ENCODE data around the gene SERTAD3. TPM values are rescaled to one million over a fixed set of nuclear protein-coding genes. Genes with fewer than 3 reads are reported as not detected.

SERTAD3 gene
- polyA plus RNA-seq, 1 donor (not counting 4 experiments of a cell fraction or from before 2014, with no cell fraction given), result 11.8 TPM

- no peak overlapping the region for H3K9ac ChIP-seq (ENCODE audit: control insufficient read depth, extremely low read depth, insufficient read depth, low read length)
- H3K36me3 ChIP-seq (ENCODE audit: control insufficient read depth in 2 of 2, extremely low read depth in 1 of 2, insufficient read depth in 2 of 2, low read length in 2 of 2), result no peaks in the 10 kb centered on the region
- dilution Hi-C loops (cut with MboI; ENCODE audit: extremely low pct_ligation_motif_present, low sequenced_read_pairs), result no loop called here
- no peak overlapping the region for H2AFZ ChIP-seq (ENCODE audit: control insufficient read depth, low read length)
- H3K4me1 ChIP-seq (ENCODE audit: control insufficient read depth, extremely low read depth, insufficient read depth, low read length), result peaks cover 12% of the 10 kb centered on the region
- no peaks in the 10 kb centered on the region for H3K27me3 ChIP-seq (ENCODE audit: control insufficient read depth, extremely low read depth, insufficient read depth, low read length)
- no peak for DNase-seq (ENCODE audit: low read depth, low spot score)
- H3K4me2 ChIP-seq (ENCODE audit: control insufficient read depth, extremely low read depth, insufficient read depth, low read depth, low read length), result no peak overlapping the region
- H4K20me1 ChIP-seq (ENCODE audit: control insufficient read depth, extremely low read depth, insufficient read depth, low read length), result no peaks in the 10 kb centered on the region
- no peaks in the 10 kb centered on the region for H3K9me1 ChIP-seq (ENCODE audit: control insufficient read depth, extremely low read depth, insufficient read depth, low read length)
- no peaks in the 10 kb centered on the region for H3K9me3 ChIP-seq (ENCODE audit: control insufficient read depth, low read depth, low read length)
- H3K27ac ChIP-seq (ENCODE audit: control insufficient read depth, insufficient read depth, low read length), result no peak overlapping the region
- H3K79me2 ChIP-seq (ENCODE audit: control insufficient read depth, insufficient read depth, low read length), result no peaks in the 10 kb centered on the region
- H3K4me3 ChIP-seq (ENCODE audit: control insufficient read depth in 2 of 3, extremely low read depth in 1 of 3, insufficient read depth in 2 of 3, low read depth in 1 of 3, low read length in 3 of 3), result no peak overlapping the region
- no peak for FAIRE-seq
- no peak for TF ChIP-seq EZH2 (IDR thresholded peaks at IDR 0.05; ENCODE audit: low read length)
- TF ChIP-seq CTCF (optimal IDR thresholded peaks at IDR 0.05 in 1 of 3, IDR thresholded peaks at IDR 0.05 in 1 of 3, conservative IDR thresholded peaks at IDR 0.05 in 1 of 3; ENCODE audit: extremely low read depth in 1 of 3, insufficient read depth in 2 of 3, low read length in 3 of 3), result no peak
These were observed 32.1 kb downstream of the SERTAD3 start for GRCh38 chr19:40411958-40412499.

- no peaks in the 10 kb centered on the region for H3K27me3 ChIP-seq (ENCODE audit: control insufficient read depth, extremely low read depth, insufficient read depth, low read length)
- no peak overlapping the region for H3K27ac ChIP-seq (ENCODE audit: control insufficient read depth, insufficient read depth, low read length)
- H3K4me1 ChIP-seq (ENCODE audit: control insufficient read depth, extremely low read depth, insufficient read depth, low read length), result peaks cover 11% of the 10 kb centered on the region
- H3K4me3 ChIP-seq (ENCODE audit: control insufficient read depth in 2 of 3, extremely low read depth in 1 of 3, insufficient read depth in 2 of 3, low read depth in 1 of 3, low read length in 3 of 3), result no peak overlapping the region
- TF ChIP-seq EZH2 (IDR thresholded peaks at IDR 0.05; ENCODE audit: low read length) (no peak), CTCF (optimal IDR thresholded peaks at IDR 0.05 in 1 of 3, IDR thresholded peaks at IDR 0.05 in 1 of 3, conservative IDR thresholded peaks at IDR 0.05 in 1 of 3; ENCODE audit: extremely low read depth in 1 of 3, insufficient read depth in 2 of 3, low read length in 3 of 3) (no peak)
- no peaks in the 10 kb centered on the region for H3K36me3 ChIP-seq (ENCODE audit: control insufficient read depth in 2 of 2, extremely low read depth in 1 of 2, insufficient read depth in 2 of 2, low read length in 2 of 2)
- peak overlapping the region; percentile 64 for H3K4me2 ChIP-seq (ENCODE audit: control insufficient read depth, extremely low read depth, insufficient read depth, low read depth, low read length)
- no peaks in the 10 kb centered on the region for H4K20me1 ChIP-seq (ENCODE audit: control insufficient read depth, extremely low read depth, insufficient read depth, low read length)
- dilution Hi-C loops (cut with MboI; ENCODE audit: extremely low pct_ligation_motif_present, low sequenced_read_pairs), result no loop called here
- FAIRE-seq (peak; percentile 13), DNase-seq (ENCODE audit: low read depth, low spot score) (no peak)
- H2AFZ ChIP-seq (ENCODE audit: control insufficient read depth, low read length), result peak overlapping the region; percentile 91
- no peaks in the 10 kb centered on the region for H3K79me2 ChIP-seq (ENCODE audit: control insufficient read depth, insufficient read depth, low read length)
- peak overlapping the region; percentile 33 for H3K9ac ChIP-seq (ENCODE audit: control insufficient read depth, extremely low read depth, insufficient read depth, low read length)
- H3K9me1 ChIP-seq (ENCODE audit: control insufficient read depth, extremely low read depth, insufficient read depth, low read length), result no peaks in the 10 kb centered on the region
- no peaks in the 10 kb centered on the region for H3K9me3 ChIP-seq (ENCODE audit: control insufficient read depth, low read depth, low read length)
These were observed 32.9 kb downstream of the SERTAD3 start for GRCh38 chr19:40411125-40411842.
